Measurements from ENCODE around the gene ANGPTL3.
"Not testable (repeated sequence)": the region's sequence is repeated elsewhere in the genome, so short reads cannot be mapped to it uniquely, and the experiment has no call there.

Gene ANGPTL3, protein sequence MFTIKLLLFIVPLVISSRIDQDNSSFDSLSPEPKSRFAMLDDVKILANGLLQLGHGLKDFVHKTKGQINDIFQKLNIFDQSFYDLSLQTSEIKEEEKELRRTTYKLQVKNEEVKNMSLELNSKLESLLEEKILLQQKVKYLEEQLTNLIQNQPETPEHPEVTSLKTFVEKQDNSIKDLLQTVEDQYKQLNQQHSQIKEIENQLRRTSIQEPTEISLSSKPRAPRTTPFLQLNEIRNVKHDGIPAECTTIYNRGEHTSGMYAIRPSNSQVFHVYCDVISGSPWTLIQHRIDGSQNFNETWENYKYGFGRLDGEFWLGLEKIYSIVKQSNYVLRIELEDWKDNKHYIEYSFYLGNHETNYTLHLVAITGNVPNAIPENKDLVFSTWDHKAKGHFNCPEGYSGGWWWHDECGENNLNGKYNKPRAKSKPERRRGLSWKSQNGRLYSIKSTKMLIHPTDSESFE

DNA sequence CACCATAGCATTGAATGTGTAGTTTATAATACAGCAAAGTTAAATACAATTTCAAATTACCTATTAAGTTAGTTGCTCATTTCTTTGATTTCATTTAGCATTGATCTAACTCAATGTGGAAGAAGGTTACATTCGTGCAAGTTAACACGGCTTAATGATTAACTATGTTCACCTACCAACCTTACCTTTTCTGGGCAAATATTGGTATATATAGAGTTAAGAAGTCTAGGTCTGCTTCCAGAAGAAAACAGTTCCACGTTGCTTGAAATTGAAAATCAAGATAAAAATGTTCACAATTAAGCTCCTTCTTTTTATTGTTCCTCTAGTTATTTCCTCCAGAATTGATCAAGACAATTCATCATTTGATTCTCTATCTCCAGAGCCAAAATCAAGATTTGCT, at the start of gene ANGPTL3:
Gene ANGPTL3 (plus strand): TSS at position 240 of the 400 bp plus-strand sequence. CDS start 47 bp downstream, at position 287.
- no peak for DNase-seq

DNA sequence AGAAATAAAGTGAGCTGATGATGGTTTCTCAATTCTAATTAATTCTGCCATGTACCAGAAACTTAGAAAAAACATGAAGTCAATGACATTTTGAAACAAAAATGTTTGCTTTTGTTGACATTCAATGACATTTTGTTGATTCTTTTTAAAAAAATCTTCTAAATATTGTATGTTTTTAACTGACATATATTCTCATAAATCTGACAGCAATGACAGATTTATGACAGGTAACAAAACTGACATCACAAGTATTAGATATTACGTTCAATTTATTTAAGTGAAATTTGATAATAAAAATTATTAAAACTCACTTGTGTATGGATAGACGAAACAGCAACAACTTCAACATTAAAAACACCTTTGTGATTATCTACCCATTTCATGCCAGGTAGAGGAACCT, 36.0 kb upstream of the ANGPTL3 start:
- DNase-seq: no peak

DNA sequence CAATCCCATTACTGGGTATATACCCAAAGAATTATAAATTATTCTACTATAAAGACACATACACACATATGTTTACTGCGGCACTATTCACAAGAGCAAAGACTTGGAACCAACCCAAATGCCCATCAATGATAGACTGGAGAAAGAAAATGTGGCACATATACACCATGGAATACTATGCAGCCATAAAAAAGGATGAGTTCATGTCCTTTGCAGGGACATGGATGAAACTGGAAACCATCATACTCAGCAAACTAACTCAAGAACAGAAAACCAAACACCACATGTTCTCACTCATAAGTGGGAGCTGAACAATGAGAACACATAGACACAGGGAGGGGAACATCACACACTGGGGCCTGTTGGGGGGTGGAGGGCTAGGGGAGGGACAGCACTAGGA, 30.1 kb upstream of the ANGPTL3 start:
- DNase-seq: not testable (repeated sequence)

DNA sequence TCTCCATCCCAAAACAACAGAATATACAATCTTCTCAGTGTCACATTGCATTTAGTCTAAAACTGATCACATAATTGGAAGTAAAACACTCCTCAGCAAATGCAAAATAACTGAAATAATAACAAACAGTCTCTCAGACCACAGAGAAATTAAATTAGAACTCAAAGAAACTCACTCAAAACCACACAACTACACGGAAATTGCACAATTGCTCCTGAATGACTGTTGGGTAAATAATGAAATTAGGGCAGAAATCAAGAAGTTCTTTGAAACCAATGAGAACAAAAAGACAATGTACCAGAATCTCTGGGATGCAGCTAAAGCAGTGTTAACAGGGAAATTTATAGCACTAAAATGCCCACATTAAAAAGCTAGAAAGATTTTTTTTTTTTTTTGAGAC, 29.4 kb upstream of the ANGPTL3 start:
- not testable (repeated sequence) for DNase-seq

DNA sequence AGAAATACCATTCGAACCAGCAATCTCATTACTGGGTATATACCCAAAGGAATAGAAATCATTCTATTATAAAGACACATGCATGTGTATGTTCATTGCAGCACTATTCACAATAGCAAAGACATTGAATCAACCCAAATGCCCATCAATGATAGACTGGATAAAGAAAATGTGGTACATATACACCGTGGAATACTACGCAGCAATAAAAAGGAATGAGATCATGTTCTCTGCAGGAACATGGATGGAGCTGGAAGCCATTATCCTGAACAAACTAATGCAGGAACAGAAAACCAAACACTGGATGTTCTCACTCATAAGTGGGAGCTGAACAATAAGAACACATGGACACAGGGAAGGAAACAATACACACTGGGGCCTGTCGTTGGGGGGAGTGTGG, 25.8 kb upstream of the ANGPTL3 start:
- DNase-seq: not testable (repeated sequence)

DNA sequence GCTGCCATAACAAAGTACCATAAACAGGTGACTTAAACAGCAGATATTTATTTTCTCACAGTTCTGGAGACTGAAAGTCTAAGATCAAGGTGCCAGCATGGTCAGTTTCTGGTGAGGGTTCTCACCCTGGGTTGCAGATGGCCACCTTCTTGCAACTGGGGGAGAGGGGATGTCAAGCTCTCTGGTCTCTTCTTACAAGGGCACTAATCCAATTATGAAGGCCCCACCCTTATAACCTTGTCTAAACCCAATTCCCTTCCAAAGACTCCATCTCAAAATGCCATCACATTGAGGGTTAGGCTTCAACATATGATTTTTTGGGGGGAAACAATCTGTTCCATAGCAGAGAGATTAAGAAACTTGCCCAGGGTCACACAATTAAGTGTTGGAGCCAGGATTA, 24.8 kb upstream of the ANGPTL3 start:
- DNase-seq: no peak

DNA sequence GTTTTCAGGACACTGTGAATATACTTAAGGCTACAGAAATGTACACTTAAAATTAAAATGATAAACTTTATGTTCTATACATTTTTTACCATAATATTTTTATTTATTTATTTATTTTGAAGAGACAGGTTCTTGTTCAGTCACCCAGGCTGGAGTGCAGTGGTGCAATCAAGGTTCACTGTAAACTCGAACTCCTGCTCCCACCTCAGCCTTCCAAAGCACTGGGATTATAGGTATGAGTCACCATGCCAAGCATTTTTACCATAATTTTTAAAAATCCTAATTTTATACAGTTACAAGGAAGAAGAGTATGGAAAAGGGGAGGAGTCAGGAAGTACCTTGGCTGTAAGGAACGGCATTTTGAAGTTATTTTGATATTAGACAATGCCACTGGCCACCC, 23.6 kb upstream of the ANGPTL3 start:
- no peak for DNase-seq

DNA sequence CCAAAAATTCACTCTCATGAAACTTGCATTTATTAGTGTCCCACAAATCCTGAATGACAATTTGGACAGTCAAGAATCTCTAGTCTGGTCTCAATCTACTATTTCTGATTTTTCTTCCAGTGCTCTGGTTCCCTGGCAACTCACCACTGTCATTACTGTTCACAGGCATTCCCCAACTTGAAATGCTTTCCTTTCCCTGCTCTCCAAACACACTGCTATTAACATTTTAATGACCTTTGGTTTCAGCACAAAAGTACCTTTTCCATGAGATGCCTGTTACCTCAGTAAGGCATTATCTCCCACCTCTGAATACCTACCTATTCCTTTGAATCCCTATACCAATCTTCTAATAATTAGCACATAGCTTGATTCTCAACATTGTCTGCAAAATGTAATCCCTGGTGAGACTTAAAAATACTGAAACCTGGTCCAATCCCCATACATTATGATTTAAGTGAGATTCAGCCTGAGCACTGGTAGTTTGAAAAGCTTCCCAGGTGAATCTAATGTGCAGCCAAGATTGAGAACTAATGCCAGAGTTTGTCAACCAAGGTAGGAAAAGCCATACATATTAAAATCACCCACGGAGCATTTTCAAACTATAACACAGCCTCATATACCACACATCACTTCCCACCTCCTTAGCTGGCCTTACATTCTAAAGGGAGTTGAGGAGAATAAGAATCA, 11.7 kb upstream of the ANGPTL3 start:
- DNase-seq: no peak

DNA sequence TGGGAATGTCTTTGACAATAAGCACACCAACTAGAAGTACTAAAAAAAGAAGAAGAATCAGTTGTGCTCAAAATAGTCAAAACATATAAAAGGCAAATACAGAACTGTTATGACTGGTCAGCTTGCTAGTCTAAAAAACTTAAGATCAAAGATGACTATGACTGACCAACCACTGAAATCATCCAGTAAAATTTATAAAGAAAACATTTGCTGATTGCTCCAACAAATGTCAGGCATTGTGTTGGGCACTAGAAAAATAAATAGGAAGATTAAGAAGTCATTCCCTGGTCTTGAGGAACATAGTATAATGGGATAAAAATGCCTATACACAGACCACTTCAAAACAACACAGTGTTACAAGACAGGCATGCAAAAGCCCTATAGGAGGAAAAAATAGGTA, 9.3 kb upstream of the ANGPTL3 start:
- no peak for DNase-seq

DNA sequence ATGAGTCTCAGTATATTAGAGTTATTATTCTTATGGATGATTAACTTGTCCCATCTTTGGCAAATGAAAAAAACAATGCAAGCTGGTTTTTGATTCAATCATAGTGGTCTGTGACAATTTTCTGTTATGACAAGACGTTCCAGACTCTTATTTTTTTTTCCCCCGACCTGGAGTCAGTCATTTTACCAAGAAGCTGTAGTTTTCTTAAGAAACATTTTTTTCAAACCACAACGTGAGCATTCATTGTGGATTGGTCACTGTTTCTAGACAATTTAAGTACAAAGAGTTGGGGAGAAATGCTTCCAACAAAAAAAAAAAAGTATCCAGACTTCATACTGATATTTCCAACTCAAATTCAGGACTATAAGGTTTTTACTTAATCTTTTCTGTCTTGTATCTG, 8.0 kb upstream of the ANGPTL3 start:
- DNase-seq: no peak

DNA sequence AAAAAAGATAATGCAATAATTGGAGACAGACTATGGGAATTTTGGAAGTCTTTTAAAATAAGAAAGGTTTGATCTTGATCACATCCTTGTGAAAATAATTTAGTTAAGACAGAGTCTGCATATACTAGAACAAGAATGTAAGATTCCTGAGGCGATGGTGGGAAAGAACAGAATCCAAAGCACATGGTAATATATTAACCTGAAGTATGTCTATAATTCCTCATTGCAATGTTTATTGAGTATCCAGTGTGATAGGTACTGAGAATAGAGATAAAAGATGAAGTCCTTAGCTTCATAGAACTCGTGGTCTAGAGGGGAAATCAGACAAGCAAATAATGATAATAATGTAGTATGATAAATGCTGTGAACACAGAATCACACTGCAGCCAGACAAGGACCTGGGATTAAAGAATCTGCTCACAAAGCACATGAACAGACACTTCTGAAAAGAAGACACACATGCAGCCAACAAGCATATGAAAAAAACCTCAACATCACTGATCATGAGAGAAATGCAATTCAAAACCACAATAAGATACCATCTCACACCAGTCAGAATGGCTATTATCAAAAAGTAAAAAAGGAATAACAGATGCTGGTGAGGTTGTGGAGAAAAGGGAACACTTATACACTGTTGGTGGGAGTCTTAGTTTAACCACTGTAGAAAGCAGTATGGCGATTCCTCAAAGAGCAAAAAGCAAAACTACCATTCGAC, 6.9 kb upstream of the ANGPTL3 start:
- DNase-seq: no peak

DNA sequence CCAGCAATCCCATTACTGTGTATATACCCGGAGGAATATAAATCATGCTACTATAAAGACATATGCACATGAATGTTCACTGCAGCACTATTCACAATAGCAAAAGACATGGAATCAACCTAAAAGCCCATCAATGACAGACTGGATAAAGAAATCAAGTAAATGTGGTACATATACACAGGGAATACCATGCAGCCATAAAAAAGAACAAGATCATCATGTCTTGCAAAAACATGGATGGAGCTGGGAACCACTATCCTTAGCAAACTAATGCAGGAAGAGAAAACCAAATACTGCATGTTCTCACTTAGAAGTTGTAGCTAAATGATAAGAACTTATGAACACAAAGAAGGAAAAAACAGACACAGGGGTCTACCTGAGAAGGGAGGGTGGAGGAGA, 6.4 kb upstream of the ANGPTL3 start:
- DNase-seq: no peak

DNA sequence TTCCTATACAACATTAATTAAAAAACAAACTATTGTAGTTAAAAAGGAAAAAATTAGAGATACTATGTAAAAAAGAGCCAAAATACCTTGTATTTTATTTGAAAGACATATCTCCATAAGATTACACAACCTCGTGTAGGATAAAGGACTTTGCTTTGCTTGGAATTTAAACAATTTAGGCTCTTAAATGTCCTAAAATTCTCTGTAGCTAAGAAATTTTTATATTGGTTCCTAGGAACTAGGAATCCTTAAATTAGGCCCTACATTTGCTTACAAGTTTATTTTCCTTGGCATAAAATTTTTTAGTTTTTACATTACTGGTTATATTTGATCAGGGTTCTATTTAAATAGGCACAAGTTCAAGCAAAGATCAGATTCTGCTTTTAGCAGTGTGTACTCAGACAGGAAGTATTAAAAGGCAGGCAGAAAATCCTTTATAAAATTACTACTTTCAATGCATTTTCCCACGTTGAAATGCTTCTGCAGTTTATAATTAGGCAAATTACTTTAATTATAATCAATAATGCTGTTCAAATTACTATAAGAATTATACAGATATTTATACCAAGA, 3.4 kb upstream of the ANGPTL3 start:
- no peak for DNase-seq

DNA sequence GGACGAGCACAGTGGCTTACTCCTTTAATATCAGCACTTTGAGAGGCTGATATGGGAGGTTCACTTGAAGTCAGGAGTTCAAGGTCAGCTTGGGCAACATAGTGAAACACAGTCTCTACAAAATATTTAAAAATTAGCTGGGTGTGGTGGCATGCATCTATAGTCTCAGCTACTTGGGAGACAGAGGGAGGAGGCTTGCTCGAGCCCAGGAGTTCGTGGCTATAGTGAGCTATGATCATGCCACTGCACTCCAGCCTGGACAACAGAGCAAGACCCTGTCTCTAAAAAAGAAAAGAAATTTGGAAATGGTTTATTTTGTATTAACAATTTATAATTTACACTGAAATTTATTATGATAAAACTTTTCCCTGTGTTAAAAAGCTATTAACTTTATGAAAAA, 1.7 kb upstream of the ANGPTL3 start:
- no peak for DNase-seq

DNA sequence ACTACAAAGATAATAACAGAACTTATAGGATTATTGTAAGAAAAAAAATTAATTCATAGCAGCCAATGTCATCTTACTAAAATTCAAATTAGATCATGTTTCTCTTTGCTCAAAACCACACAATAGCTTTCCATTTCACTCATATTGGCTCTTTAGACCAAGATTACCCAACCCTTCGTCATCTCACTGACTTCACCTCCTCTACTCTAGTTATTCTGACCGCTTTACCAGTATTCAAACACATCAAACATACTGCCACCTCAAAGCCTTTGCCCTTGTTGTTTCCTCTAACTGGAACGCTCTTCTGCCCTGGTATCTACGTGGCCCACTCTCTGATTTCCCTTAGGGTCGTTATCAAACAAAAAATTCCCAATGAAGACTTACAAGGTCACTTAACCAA, 1.7 kb downstream of the ANGPTL3 start:
- no peak for DNase-seq

DNA sequence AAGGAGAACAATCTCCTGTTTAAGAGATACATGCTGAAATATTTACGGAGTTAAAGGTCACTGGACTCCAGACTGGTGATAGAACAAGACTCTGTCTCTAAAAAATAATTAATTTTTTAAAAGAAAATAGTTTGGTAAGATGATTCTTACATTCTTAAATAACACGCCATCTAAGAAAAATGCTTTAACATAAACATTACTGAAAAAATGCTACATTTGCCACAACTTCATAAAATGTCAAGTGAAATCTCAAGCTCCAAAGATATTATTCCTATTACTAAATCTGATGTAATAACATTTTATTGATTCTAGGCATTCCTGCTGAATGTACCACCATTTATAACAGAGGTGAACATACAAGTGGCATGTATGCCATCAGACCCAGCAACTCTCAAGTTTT, 4.1 kb downstream of the ANGPTL3 start:
- DNase-seq: no peak

DNA sequence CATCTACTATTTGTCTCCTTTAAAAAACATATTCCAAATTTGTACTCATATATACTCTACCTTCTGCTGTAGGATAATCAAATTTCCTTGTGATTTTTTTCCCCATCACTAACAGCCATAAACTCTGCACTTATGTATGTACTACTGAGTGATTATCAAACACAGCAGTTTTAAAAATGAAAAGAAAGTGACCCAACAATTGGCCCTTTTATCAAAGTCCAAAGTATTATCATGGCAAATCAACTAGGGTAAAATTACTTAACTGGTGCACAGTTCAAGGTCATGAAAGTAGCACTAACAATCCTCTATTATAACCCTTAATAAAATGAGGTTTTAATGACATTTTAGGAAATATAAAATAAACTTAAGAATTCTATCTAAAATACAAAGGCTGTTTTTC, 11.6 kb downstream of the ANGPTL3 start:
- no peak for DNase-seq

DNA sequence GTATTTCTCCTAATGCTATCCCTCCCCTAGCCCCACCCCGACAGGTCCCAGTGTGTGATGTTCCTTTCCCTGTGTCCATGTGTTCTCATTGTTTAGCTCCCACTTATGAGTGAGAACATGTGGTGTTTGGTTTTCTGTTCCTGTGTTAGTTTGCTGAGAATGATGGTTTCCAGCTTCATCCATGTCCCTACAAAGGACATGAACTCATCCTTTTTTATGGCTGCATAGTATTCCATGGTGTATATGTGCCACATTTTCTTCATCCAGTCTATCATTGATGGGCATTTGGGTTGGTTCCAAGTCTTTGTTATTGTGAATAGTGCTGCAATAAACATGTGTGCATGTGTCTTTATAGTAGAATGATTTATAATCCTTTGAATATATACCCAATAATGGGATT, 13.3 kb downstream of the ANGPTL3 start:
- not testable (repeated sequence) for DNase-seq

DNA sequence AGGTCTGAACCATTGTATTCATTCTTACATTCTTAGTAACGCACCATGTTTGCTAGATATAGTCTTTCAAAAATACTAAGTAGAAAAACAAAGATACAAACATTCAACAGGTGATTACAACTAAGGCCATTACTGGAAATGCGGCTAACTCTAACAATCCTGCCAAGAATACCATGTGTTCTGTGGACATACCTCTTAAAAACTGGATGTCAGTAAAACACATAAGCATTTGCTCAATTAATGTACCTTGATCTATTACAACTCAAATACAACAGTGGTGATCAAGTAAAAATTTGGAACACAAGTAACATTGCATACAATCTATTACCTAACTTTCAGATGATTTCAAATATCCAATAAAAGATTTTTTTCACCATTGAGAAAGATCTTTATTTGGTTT, 15.4 kb downstream of the ANGPTL3 start:
- no peak for DNase-seq

DNA sequence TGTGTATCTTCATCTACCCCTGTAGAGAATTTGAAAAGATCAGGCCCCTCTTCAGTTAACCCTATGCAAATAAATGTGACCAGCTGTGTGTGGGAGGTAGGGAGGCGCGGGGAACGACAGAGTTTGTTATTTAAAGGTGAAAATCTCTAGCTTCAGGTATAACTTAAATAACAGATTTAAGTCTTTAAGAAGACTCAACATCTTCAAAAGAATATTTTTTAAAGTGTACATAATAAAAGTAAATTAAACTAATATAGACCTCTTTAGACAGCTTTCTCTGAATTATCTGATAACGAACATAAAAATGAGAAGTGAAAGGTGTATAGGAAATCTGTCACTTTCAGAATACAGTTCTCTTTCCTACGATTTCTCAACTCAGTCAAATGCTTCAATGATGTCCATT, 16.0 kb downstream of the ANGPTL3 start:
- DNase-seq: no peak

DNA sequence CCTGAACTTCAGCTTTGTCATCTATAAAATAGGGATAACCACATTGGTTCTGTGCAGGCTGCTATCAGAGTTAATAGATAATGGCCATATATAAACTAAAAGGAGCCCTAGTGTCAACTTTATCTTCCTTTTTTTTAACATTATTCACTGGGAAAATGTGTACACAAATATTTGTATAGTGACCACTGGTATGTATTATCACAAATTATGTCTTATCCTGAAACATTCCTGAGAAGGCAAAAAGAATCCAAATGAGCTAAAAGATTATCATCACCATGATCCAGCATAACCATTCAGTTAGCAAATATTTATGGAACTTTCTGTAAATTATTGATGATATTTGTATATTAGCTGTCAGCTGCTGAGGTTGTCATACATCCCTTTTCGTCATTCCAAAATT, 16.6 kb downstream of the ANGPTL3 start:
- DNase-seq: no peak

DNA sequence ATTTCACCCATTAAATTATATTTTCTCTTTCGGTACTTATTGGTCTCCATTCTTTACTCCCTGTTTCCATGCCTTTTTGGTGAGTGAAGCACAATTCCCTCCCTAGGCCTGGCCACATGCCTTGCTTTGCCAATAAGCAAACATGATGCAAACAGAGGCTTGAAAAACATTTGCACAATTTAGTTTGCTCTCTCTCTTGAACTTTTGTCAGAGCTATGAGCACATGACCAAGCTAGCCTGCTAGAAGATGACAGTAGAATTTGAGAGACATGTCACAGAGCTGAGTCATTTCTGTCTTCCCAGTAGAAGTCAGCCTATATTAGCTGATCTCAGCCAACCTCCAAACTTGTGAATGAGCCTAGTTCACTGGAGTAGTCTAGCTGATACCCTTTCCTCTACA, 24.6 kb downstream of the ANGPTL3 start:
- no peak for DNase-seq

DNA sequence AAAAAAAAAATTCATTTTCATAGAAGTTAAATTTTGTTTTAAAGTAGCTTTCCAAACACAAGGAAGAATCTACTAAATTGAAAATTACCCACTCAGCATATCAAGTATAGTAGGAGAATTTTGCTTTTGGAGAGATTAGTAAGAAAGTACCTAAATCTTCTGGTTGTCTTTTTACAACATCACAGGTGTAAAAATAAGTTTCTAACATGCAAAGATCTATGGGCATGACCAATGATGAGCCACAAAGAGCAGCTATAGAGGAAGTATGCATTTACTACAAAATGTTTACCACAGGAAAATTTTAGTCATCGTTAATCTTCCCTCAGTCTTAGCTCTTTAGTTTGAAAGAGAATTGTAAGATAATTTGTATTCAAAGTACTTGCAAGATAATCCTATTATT, 28.1 kb downstream of the ANGPTL3 start:
- no peak for DNase-seq

DNA sequence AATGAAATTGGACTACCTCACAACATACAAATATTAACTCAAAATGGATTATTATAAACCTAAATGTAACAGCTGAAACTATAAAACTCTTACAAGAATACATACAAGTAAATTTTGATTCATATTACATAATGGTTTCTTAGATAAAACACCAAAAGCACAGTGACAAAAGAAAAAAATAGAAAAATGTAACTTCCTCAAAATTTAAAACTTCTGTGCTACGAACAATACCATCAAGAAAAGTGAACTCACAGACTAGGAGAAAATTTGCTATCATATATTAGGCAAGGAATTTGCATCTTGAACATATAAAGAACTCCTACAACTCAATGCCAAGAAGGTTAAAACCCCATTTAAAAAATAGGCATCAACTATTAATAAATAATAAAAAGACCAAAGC, 31.2 kb downstream of the ANGPTL3 start:
- no peak for DNase-seq
